Kidney epithelial cell (primary cell): ENCODE results near the gene CDR2. TPM values are rescaled to one million over a fixed set of nuclear protein-coding genes. Genes with fewer than 3 reads are reported as not detected.
"Not testable (repeated sequence)": the region's sequence is repeated elsewhere in the genome, so short reads cannot be mapped to it uniquely, and the experiment has no call there.

Experiments
- DNase-seq: peaks from one replicate; pipeline ENCODE4 v3.0.0-alpha.2; 2010; ENCODE audit warnings: low read depth
- H3K27me3 ChIP-seq: 2 replicates; pipeline ENCODE4 v1.6.0; 2011; ENCODE audit warnings: low read length; ENCODE audit not compliant: control insufficient read depth, insufficient read depth
- H3K36me3 ChIP-seq: 2 replicates; pipeline ENCODE4 v1.5.1; 2011; ENCODE audit warnings: low read length; ENCODE audit not compliant: control insufficient read depth, insufficient read depth
- H3K4me3 ChIP-seq: 2 replicates; pipeline ENCODE4 v1.5.1; 2011; ENCODE audit warnings: low read depth, mild to moderate bottlenecking, control low read depth, low read length
- CTCF ChIP-seq: IDR thresholded peaks from 2 replicates; pipeline ENCODE4 v1.5.1; 2011; ENCODE audit warnings: mild to moderate bottlenecking, moderate library complexity, low read length, control low read depth, inconsistent platforms; ENCODE audit not compliant: insufficient read depth, poor library complexity, severe bottlenecking
- total RNA-seq: library from RNA; depleted of rRNA; stranded (reverse); fragments of >200 nt; gene quantifications from 2 replicates; pipeline ENCODE4 v1.2.3, GENCODE V29; 2015

Gene CDR2
- total RNA-seq, 1 donor from 2014 or later: 27.0 TPM

- no peak for TF ChIP-seq CTCF
- Histone ChIP-seq H3K4me3 (no peak overlapping the region), H3K36me3 (no peaks in the 10 kb centered on the region), H3K27me3 (no peaks in the 10 kb centered on the region)
- no peak for DNase-seq
Measured at GRCh38 chr16:22369221-22369811, 5.1 kb downstream of the CDR2 start.

- not testable (repeated sequence) for H3K36me3 ChIP-seq, H3K4me3 ChIP-seq, DNase-seq, H3K27me3 ChIP-seq
Measured at GRCh38 chr16:22368200-22368826, 6.1 kb downstream of the CDR2 start.

GRCh38 chr16:22366889-22367288, 7.5 kb downstream of the CDR2 start:
- no peaks in the 10 kb centered on the region for H3K27me3 ChIP-seq
- DNase-seq: no peak
- no peak for TF ChIP-seq CTCF
- H3K36me3 ChIP-seq: no peaks in the 10 kb centered on the region
- no peak overlapping the region for H3K4me3 ChIP-seq

GRCh38 chr16:22366371-22366770, 8.0 kb downstream of the CDR2 start:
- DNase-seq: no peak
- Histone ChIP-seq H3K36me3 (no peaks in the 10 kb centered on the region), H3K4me3 (no peak overlapping the region), H3K27me3 (no peaks in the 10 kb centered on the region)
- TF ChIP-seq CTCF: no peak

GRCh38 chr16:22364241-22364640, 10.2 kb downstream of the CDR2 start:
- no peaks in the 10 kb centered on the region for H3K36me3 ChIP-seq
- H3K4me3 ChIP-seq: no peak overlapping the region
- H3K27me3 ChIP-seq: no peaks in the 10 kb centered on the region
- no peak for TF ChIP-seq CTCF
- no peak for DNase-seq

- no peaks in the 10 kb centered on the region for H3K27me3 ChIP-seq
- no peak for DNase-seq
- no peak overlapping the region for H3K4me3 ChIP-seq
- H3K36me3 ChIP-seq: no peaks in the 10 kb centered on the region
- TF ChIP-seq CTCF: no peak
Measured at GRCh38 chr16:22360963-22361659, 13.3 kb downstream of the CDR2 start.
